GM13976 (cell line): ENCODE data around the gene CFTR.

ENCODE experiments used
- DNase-seq: peaks from one replicate; pipeline ENCODE4 v3.0.0; 2012; ENCODE audit warnings: low spot score
- in situ Hi-C: fragments of 300-500 bp; cut with MboI; formaldehyde crosslinking; loops from one replicate; pipeline ENCODE4 v1.12.0; 2022; ENCODE audit warnings: low sequenced_read_pairs, mixed read lengths, inconsistent platforms; ENCODE audit not compliant: unreplicated experiment
- TF ChIP-seq, protein P1 (sequence below): IDR thresholded peaks from 2 replicates; pipeline ENCODE4 v1.5.1; 2012; ENCODE audit warnings: borderline replicate concordance, mild to moderate bottlenecking; ENCODE audit not compliant: insufficient read depth; ENCODE audit errors: extremely low read depth, missing control alignments, control extremely low read depth

CFTR gene

DNA sequence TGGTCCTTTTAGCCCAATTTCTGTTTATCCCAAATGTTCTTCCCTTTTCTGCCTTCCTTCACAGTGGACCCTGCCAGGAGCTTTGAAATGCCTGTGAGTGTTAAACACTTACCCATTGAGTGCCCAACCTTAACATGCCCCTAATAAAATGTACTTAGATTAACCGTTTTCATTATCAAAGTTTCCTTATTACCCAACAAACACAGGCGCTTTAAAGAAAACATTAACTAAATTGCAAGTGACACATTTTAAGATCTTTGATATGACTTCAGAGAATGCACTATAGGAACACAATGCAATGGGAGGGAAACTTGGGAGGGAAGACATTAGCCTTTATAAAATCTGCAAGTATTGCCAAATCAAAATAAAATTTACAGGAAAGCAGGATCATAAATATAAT, 177.0 kb downstream of the CFTR start:
- TF ChIP-seq, protein P1, sequence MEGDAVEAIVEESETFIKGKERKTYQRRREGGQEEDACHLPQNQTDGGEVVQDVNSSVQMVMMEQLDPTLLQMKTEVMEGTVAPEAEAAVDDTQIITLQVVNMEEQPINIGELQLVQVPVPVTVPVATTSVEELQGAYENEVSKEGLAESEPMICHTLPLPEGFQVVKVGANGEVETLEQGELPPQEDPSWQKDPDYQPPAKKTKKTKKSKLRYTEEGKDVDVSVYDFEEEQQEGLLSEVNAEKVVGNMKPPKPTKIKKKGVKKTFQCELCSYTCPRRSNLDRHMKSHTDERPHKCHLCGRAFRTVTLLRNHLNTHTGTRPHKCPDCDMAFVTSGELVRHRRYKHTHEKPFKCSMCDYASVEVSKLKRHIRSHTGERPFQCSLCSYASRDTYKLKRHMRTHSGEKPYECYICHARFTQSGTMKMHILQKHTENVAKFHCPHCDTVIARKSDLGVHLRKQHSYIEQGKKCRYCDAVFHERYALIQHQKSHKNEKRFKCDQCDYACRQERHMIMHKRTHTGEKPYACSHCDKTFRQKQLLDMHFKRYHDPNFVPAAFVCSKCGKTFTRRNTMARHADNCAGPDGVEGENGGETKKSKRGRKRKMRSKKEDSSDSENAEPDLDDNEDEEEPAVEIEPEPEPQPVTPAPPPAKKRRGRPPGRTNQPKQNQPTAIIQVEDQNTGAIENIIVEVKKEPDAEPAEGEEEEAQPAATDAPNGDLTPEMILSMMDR: no peak
- in situ Hi-C loops: no loop called here
- no peak for DNase-seq

DNA sequence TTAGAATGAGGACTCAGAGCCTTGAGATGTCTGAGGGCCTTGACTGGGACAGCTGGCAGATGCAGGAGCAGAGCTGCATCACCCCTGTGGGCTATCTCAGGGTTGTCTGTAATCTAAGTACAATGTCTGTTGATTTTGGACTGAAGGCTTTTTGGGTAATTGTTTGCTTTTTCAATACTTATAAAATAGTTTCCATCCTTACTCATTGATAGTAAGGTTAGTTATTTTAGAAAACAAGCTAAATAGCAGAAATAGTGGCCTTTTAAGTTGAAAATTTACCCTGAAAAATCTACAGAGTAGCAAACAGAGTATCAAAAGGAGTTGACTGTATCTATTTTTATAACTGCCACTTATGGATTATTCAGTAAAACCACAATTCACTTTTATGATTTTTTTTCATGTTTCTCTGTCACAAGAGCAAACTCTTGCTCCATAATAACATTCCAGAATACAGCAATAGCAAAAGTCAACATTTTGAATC, 179.7 kb downstream of the CFTR start:
- DNase-seq: no peak
- in situ Hi-C loops: no loop called here
- TF ChIP-seq, protein P1: no peak

DNA sequence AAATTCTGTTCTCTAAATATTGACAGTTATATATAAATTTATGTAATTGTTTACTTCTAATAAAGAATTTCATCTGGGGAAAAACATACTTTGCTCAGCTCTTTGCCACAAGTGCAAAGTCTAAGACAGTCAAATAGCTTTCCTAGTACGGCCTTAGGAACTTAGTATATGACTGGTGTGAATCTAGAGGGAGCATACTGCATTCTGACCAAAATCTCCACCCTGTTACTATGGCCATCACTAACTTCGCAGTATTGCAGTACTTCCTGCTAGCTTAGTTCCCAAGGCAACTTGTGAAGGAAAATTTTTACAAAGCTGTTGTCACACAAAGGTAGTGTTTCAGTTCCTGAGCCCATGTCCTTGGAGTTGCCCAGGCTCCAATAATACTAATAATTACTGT, 181.5 kb downstream of the CFTR start:
- DNase-seq: no peak
- in situ Hi-C loops: no loop called here
- TF ChIP-seq, protein P1: no peak

DNA sequence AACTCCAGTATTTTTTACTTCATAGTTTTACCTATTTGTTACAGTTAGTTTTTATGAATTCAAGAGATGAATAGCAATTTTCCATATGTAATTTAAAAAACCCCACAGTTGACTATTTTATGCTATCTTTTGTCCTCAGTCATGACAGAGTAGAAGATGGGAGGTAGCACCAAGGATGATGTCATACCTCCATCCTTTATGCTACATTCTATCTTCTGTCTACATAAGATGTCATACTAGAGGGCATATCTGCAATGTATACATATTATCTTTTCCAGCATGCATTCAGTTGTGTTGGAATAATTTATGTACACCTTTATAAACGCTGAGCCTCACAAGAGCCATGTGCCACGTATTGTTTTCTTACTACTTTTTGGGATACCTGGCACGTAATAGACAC, 184.2 kb downstream of the CFTR start:
- TF ChIP-seq, protein P1: no peak
- no peak for DNase-seq
- in situ Hi-C loops: no loop called here

DNA sequence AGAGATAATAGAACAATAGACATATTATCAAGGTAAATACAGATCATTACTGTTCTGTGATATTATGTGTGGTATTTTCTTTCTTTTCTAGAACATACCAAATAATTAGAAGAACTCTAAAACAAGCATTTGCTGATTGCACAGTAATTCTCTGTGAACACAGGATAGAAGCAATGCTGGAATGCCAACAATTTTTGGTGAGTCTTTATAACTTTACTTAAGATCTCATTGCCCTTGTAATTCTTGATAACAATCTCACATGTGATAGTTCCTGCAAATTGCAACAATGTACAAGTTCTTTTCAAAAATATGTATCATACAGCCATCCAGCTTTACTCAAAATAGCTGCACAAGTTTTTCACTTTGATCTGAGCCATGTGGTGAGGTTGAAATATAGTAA, 185.5 kb downstream of the CFTR start:
- in situ Hi-C loops: no loop called here
- TF ChIP-seq, protein P1: no peak
- no peak for DNase-seq

DNA sequence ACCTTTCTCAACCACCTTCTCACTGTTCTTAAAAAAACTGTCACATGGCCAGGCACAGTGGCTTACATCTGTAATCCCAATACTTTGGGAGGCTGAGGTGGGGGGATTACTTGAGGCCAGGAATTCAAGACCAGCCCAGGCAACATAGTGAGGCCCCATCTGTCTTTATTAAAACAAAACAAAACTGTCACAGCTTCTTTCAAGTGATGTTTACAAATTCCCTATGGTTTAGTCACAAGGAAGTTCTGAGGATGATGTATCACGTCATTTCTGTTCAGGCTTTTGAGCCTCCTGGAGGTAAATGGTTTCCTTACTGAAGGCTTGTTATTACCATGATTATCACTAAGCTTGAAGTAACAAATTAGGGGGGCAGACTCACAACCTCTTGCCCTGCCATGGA, 186.2 kb downstream of the CFTR start:
- DNase-seq: no peak
- in situ Hi-C loops: no loop called here
- TF ChIP-seq, protein P1: no peak

DNA sequence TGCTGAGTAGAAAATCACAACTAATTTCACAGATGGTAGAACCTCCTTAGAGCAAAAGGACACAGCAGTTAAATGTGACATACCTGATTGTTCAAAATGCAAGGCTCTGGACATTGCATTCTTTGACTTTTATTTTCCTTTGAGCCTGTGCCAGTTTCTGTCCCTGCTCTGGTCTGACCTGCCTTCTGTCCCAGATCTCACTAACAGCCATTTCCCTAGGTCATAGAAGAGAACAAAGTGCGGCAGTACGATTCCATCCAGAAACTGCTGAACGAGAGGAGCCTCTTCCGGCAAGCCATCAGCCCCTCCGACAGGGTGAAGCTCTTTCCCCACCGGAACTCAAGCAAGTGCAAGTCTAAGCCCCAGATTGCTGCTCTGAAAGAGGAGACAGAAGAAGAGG, 186.9 kb downstream of the CFTR start:
- DNase-seq: no peak
- in situ Hi-C loops: no loop called here
- TF ChIP-seq, protein P1: no peak
